Vagina (tissue), 2 donors: Measurements from ENCODE around the gene ZNF473.

Source experiments
- CTCF ChIP-seq, 3 experiments: fragments of 450-650 bp in 2 of 3; fragments of 200-600 bp in 1 of 3; sonication (generic) in 1 of 3; IDR thresholded peaks; one replicate each; pipeline ENCODE4 v1.5.1; 2017 to 2019; ENCODE audit warnings: antibody characterized with exemption in 3 of 3, mild to moderate bottlenecking in 2 of 3, moderate library complexity in 2 of 3
- POLR2A ChIP-seq, 2 donors: fragments of 450-650 bp; IDR thresholded peaks; one replicate each; pipeline ENCODE4 v1.6.1; 2017; ENCODE audit warnings: antibody characterized with exemption in 2 of 2, mild to moderate bottlenecking in 2 of 2, moderate library complexity in 2 of 2
- POLR2AphosphoS5 ChIP-seq, 2 donors: sonication (generic); formaldehyde crosslinking; IDR thresholded peaks; one replicate each; pipeline ENCODE4 v1.9.0; 2017; ENCODE audit warnings: antibody characterized with exemption in 2 of 2, mild to moderate bottlenecking in 2 of 2, low read depth in 1 of 2; ENCODE audit not compliant: insufficient read depth in 1 of 2

GRCh38 chr19:50003810-50004419, 21.9 kb upstream of the ZNF473 start:
- TF ChIP-seq POLR2A (IDR thresholded peaks at IDR 0.05) (no peak), POLR2AphosphoS5 (IDR thresholded peaks at IDR 0.05; ENCODE audit: insufficient read depth in 1 of 2, low read depth in 1 of 2) (peak; percentile 14 to 27), CTCF (IDR thresholded peaks at IDR 0.05) (no peak)
